Germinal center (tissue), 1 donor: ENCODE measurements around the gene RBKS.

Experiments used
- DNase-seq: peaks from one replicate; pipeline ENCODE4 v3.0.0; 2012; ENCODE audit warnings: mixed read lengths, low spot score

RBKS gene

GRCh38 chr2:27734305-27734704 lies 155.9 kb downstream of the RBKS start:
- DNase-seq = no peak
